Measurements from ENCODE around the gene ZNF536. TPM values are rescaled to one million over a fixed set of nuclear protein-coding genes. Genes with fewer than 3 reads are reported as not detected.
"Not testable (repeated sequence)": the region's sequence is repeated elsewhere in the genome, so short reads cannot be mapped to it uniquely, and the experiment has no call there.

The ZNF536 gene
- total RNA-seq, 1 experiment from 2014 or later = 15.2 TPM

GRCh38 chr19:30490760-30491159 is 118.6 kb downstream of the ZNF536 start:
- Histone ChIP-seq H3K4me1 (peaks cover 14% of the 10 kb centered on the region), H3K9me3 (replicated peaks) (no peaks in the 10 kb centered on the region), H3K4me3 (no peak overlapping the region), H3K27ac (no peak overlapping the region), H3K36me3 (no peaks in the 10 kb centered on the region), H3K27me3 (no peaks in the 10 kb centered on the region)
- DNase-seq = no peak

- peaks cover 14% of the 10 kb centered on the region for H3K4me1 ChIP-seq
- no peaks in the 10 kb centered on the region for H3K36me3 ChIP-seq
- H3K4me3 ChIP-seq = peak overlapping the region; percentile 35
- no peaks in the 10 kb centered on the region for H3K27me3 ChIP-seq
- peak overlapping the region; percentile 65 for H3K27ac ChIP-seq
- H3K9me3 ChIP-seq (replicated peaks) = no peaks in the 10 kb centered on the region
- peak; percentile 52 to 73 for DNase-seq
Observed at GRCh38 chr19:30492586-30493270, 120.5 kb downstream of the ZNF536 start.

GRCh38 chr19:30497034-30497433 is 124.8 kb downstream of the ZNF536 start:
- Histone ChIP-seq H3K27me3 (no peaks in the 10 kb centered on the region), H3K9me3 (replicated peaks) (0 out of 2 replicates have a peak, but pooled peaks cover 2% of the 10 kb centered on the region), H3K27ac (no peak overlapping the region), H3K4me1 (peaks cover 8% of the 10 kb centered on the region), H3K4me3 (no peak overlapping the region), H3K36me3 (no peaks in the 10 kb centered on the region)
- no peak for DNase-seq

GRCh38 chr19:30498085-30498484 is 125.9 kb downstream of the ZNF536 start:
- not testable (repeated sequence) for H3K4me3 ChIP-seq; DNase-seq; H3K36me3 ChIP-seq; H3K27me3 ChIP-seq; H3K4me1 ChIP-seq; H3K9me3 ChIP-seq (replicated peaks); H3K27ac ChIP-seq

DNA sequence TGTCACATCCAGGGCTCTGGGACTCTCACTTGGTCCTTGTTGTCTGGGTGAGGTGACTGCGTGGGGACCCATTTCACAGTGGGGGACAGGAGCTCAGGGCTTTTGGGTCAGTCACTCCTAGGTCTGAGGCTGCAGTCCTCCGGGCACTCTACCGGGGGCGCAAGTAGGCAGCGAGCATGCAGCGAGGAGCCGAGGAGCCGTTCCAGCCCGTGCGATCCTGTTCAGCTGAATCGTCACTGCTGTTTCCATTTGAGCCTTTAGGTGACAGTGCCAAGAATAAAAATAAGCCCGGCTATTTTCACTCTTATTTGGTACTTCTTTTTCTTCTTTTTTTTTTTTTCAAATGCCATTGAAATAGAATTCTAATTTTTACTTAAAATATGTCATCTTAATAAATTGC is 126.5 kb downstream of the ZNF536 start:
- H3K27me3 ChIP-seq = no peaks in the 10 kb centered on the region
- H3K36me3 ChIP-seq = no peaks in the 10 kb centered on the region
- H3K27ac ChIP-seq = no peak overlapping the region
- DNase-seq = no peak
- H3K4me3 ChIP-seq = no peak overlapping the region
- H3K4me1 ChIP-seq = no peaks in the 10 kb centered on the region
- 0 out of 2 replicates have a peak, but pooled peaks cover 2% of the 10 kb centered on the region for H3K9me3 ChIP-seq (replicated peaks)

- Histone ChIP-seq H3K4me1 (no peaks in the 10 kb centered on the region), H3K4me3 (no peak overlapping the region), H3K27ac (no peak overlapping the region), H3K36me3 (no peaks in the 10 kb centered on the region), H3K27me3 (no peaks in the 10 kb centered on the region), H3K9me3 (replicated peaks) (0 out of 2 replicates have a peak, but pooled peaks cover 2% of the 10 kb centered on the region)
- DNase-seq = no peak
Observed at GRCh38 chr19:30504272-30504671, 132.1 kb downstream of the ZNF536 start.

DNA sequence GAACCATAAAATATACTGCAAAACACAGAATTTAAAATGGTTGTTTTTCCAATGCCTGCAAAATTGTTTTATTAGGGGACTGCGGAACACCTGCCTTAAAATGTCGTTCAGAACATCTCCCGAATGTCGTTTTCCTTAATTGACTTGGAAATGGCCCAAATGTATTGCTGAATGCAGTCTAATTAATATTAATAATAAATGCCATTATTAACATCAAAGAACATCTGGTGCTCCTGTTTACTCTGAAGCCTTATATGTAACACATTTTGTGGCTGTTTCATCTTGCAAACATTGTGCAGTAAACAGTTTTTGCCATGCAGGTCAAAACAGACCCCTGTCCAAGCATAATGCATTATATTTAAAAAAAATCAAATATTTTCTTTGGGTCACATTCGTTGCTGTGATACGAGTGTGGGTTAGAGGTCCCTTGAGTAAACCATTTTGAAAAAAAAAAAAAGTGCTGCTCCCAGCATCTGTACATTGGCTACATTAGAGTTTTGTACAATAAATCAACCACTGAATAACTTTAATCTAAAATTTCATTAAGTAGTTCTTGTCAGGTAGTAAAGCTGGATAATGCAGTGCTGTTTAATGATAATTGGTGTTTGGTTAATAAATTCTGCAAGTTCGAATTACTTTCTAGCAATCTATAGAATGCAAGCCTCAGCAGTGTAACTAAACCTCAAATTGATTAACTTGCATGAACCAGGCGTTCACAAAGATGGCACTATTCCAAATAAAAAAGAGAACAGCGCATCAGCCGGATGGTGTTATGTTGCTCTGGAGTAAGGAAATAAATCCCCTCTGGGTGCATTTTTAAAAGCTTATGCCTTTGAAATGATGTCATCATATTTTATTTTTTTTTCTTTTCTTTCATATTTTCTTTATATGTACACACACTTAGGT is 140.2 kb downstream of the ZNF536 start:
- Histone ChIP-seq H3K9me3 (replicated peaks) (no peaks in the 10 kb centered on the region), H3K4me3 (no peak overlapping the region), H3K36me3 (no peaks in the 10 kb centered on the region), H3K4me1 (peaks cover 18% of the 10 kb centered on the region), H3K27me3 (no peaks in the 10 kb centered on the region), H3K27ac (peak overlapping the region; percentile 36)
- peak; percentile 42 to 82 for DNase-seq

GRCh38 chr19:30513082-30513411 is 140.9 kb downstream of the ZNF536 start:
- Histone ChIP-seq H3K9me3 (replicated peaks) (no peaks in the 10 kb centered on the region), H3K4me1 (peaks cover 18% of the 10 kb centered on the region), H3K36me3 (no peaks in the 10 kb centered on the region), H3K27me3 (no peaks in the 10 kb centered on the region), H3K27ac (peak overlapping the region; percentile 36; the same call in 1 of the 2 replicates), H3K4me3 (no peak overlapping the region)
- no peak for DNase-seq

DNA sequence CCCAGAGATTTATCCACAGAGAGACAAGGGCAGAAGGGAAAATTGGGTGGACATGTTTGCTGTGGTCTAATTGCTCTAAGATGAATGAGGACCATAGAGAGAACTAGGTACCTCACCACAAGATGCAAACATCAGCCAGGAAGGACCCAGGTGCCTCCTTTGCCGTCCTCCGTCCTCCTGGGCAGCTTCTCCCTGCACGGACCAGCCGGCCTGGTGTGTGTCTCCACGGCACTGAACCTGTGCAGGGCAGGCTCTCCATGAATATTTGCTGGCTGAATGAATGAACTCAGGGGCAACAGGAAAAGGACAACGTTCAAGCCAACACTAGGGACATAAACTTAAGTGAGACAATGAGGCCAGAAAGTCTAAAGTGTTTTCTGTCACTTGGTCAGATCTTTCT is 143.9 kb downstream of the ZNF536 start:
- Histone ChIP-seq H3K27ac (no peak overlapping the region), H3K9me3 (replicated peaks) (no peaks in the 10 kb centered on the region), H3K4me1 (peaks cover 18% of the 10 kb centered on the region), H3K36me3 (no peaks in the 10 kb centered on the region), H3K27me3 (no peaks in the 10 kb centered on the region), H3K4me3 (no peak overlapping the region)
- no peak for DNase-seq

- no peak overlapping the region for H3K4me3 ChIP-seq
Observed at GRCh38 chr19:30516531-30516930, 144.3 kb downstream of the ZNF536 start.

DNA sequence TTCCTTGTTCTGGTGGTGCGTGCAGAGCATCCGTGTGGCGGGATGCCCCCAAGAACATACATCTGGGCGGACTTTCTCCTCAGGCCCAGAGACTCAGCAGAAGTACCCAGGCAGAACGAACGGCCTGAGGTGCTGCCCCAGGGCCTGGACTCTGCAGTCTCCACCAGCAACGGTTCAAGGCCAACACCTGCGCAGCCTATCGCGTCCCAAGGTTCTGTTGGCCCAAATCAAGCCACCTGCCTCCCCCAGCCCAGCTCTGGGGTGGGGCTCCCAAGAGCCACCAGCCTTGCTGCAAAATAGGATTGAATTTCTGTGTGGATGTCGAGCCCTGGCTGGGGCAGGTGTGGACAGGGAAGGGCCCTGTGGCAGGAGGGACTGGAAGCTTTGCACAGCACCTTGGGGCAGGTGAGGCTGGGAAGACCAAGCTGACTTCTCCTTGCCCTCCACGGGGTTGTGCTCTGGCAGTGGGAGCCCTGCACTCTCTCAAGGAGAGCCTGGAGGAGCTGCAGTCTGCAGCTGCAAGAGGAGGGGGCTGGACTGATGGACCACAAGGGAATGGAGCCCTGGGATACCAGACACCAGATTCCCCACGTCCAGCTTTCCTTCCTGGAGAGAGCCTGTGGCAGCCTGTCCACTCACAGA is 146.9 kb downstream of the ZNF536 start:
- Histone ChIP-seq H3K27ac (no peak overlapping the region), H3K4me1 (no peaks in the 10 kb centered on the region), H3K4me3 (no peak overlapping the region), H3K9me3 (replicated peaks) (no peaks in the 10 kb centered on the region), H3K27me3 (no peaks in the 10 kb centered on the region), H3K36me3 (no peaks in the 10 kb centered on the region)
- no peak for DNase-seq

More at GRCh38 chr19:30516531-30516930, 144.3 kb downstream of the ZNF536 start:
- H3K36me3 ChIP-seq = no peaks in the 10 kb centered on the region
- DNase-seq = no peak
- no peak overlapping the region for H3K27ac ChIP-seq
- H3K9me3 ChIP-seq (replicated peaks) = no peaks in the 10 kb centered on the region
- H3K4me1 ChIP-seq = peaks cover 18% of the 10 kb centered on the region
- no peaks in the 10 kb centered on the region for H3K27me3 ChIP-seq

GRCh38 chr19:30519607-30520205 is 147.5 kb downstream of the ZNF536 start:
- Histone ChIP-seq H3K4me3 (no peak overlapping the region), H3K27me3 (no peaks in the 10 kb centered on the region), H3K9me3 (replicated peaks) (no peaks in the 10 kb centered on the region), H3K4me1 (no peaks in the 10 kb centered on the region), H3K36me3 (no peaks in the 10 kb centered on the region), H3K27ac (no peak overlapping the region)
- DNase-seq = no peak

- no peaks in the 10 kb centered on the region for H3K27me3 ChIP-seq
- DNase-seq = no peak
- H3K4me1 ChIP-seq = no peaks in the 10 kb centered on the region
- no peaks in the 10 kb centered on the region for H3K9me3 ChIP-seq (replicated peaks)
- H3K27ac ChIP-seq = no peak overlapping the region
- H3K36me3 ChIP-seq = no peaks in the 10 kb centered on the region
- no peak overlapping the region for H3K4me3 ChIP-seq
Observed at GRCh38 chr19:30520735-30521479, 148.7 kb downstream of the ZNF536 start.

- no peaks in the 10 kb centered on the region for H3K9me3 ChIP-seq (replicated peaks)
Observed at GRCh38 chr19:30521937-30522336, 149.8 kb downstream of the ZNF536 start.

More at GRCh38 chr19:30521937-30522336, 149.8 kb downstream of the ZNF536 start:
- Histone ChIP-seq H3K27ac (no peak overlapping the region), H3K4me3 (no peak overlapping the region), H3K27me3 (no peaks in the 10 kb centered on the region), H3K4me1 (no peaks in the 10 kb centered on the region), H3K36me3 (no peaks in the 10 kb centered on the region)
- DNase-seq = no peak

Data from SJCRH30 (cell line).